ENCODE results near the gene CFAP410.

The CFAP410 gene

GRCh38 chr21:44356160-44356559, 17.0 kb upstream of the CFAP410 start:
- in situ Hi-C loops (cut with HindIII; ENCODE audit: low sequenced_read_pairs), result no loop called here
- no peak overlapping the region for H3K4me3 ChIP-seq (ENCODE audit: low read depth, low read length)
- TF ChIP-seq, protein P1, sequence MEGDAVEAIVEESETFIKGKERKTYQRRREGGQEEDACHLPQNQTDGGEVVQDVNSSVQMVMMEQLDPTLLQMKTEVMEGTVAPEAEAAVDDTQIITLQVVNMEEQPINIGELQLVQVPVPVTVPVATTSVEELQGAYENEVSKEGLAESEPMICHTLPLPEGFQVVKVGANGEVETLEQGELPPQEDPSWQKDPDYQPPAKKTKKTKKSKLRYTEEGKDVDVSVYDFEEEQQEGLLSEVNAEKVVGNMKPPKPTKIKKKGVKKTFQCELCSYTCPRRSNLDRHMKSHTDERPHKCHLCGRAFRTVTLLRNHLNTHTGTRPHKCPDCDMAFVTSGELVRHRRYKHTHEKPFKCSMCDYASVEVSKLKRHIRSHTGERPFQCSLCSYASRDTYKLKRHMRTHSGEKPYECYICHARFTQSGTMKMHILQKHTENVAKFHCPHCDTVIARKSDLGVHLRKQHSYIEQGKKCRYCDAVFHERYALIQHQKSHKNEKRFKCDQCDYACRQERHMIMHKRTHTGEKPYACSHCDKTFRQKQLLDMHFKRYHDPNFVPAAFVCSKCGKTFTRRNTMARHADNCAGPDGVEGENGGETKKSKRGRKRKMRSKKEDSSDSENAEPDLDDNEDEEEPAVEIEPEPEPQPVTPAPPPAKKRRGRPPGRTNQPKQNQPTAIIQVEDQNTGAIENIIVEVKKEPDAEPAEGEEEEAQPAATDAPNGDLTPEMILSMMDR (IDR thresholded peaks at IDR 0.05; ENCODE audit: low read depth, low read length), result no peak
- DNase-seq (ENCODE audit: low read depth, low spot score), result no peak

DNA sequence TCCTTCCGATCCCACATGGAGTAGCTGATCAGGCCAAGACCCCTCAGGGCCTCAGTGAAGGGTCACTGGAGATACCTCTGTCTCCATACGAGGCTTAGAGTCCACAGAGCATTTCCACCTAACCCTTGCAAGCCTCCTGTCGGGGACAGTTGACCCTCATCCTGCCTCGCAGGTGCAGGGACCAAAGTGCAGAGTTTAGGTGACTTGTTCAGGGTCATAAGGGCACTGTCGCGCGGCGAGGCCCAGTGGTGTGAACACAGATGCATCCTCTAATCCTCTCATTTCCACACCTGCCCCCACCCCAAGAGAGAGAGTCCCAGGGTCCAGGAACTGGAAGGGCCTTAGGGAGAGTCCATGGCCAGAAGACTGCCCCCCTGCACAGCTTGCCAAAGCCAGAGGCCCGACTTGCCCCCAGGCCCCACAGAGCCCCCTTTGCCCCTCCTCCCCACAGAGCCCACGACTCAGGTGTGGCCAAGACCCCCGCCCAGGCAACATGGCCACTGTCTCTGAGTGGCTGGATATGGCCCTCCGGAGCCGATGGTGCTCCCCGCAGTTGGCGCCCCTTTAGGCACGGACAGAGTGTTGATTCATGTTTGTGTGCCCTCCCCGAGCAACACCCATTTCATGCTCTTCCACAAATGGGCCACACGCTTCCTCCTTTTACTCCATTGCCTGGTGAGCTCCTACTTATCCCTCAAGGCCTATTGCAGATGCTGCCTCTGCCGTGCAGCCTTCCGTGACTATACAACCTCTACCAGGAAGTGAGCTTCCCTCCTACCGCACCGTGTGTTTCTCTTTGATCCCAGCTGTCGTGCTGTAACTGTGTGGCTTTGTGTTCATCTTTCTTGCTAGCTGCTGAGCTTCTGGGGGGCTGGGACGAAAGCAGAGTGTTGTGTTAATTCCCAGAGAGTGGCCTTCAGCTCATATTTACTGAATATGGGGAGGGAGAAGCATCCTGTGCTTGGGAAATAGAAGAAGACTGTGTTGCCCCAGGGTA, 15.9 kb upstream of the CFAP410 start:
- TF ChIP-seq, protein P1 (IDR thresholded peaks at IDR 0.05; ENCODE audit: low read depth, low read length), result no peak
- in situ Hi-C loops (cut with HindIII; ENCODE audit: low sequenced_read_pairs), result no loop called here
- DNase-seq (ENCODE audit: low read depth, low spot score), result no peak
- H3K4me3 ChIP-seq (ENCODE audit: low read depth, low read length), result no peak overlapping the region

- no peak for DNase-seq (ENCODE audit: low read depth, low spot score)
- no peak overlapping the region for H3K4me3 ChIP-seq (ENCODE audit: low read depth, low read length)
- TF ChIP-seq, protein P1 (IDR thresholded peaks at IDR 0.05; ENCODE audit: low read depth, low read length), result no peak
- in situ Hi-C loops (cut with HindIII; ENCODE audit: low sequenced_read_pairs), result no loop called here
These were observed 14.8 kb upstream of the CFAP410 start for GRCh38 chr21:44354001-44354405.

- no peak within 1 kb of the TSS for H3K4me3 ChIP-seq (ENCODE audit: low read depth, low read length)
- no peak for DNase-seq (ENCODE audit: low read depth, low spot score)
- TF ChIP-seq, protein P1 (IDR thresholded peaks at IDR 0.05; ENCODE audit: low read depth, low read length), result no peak
- in situ Hi-C loops (cut with HindIII; ENCODE audit: low sequenced_read_pairs), result no loop called here
These were observed 14.2 kb upstream of the CFAP410 start, which contains the start of gene TRPM2 for GRCh38 chr21:44353191-44353970. TSS of gene TRPM2 (plus strand) at chr21:44353621. CDS start at chr21:44353701, 80 bp downstream.

DNA sequence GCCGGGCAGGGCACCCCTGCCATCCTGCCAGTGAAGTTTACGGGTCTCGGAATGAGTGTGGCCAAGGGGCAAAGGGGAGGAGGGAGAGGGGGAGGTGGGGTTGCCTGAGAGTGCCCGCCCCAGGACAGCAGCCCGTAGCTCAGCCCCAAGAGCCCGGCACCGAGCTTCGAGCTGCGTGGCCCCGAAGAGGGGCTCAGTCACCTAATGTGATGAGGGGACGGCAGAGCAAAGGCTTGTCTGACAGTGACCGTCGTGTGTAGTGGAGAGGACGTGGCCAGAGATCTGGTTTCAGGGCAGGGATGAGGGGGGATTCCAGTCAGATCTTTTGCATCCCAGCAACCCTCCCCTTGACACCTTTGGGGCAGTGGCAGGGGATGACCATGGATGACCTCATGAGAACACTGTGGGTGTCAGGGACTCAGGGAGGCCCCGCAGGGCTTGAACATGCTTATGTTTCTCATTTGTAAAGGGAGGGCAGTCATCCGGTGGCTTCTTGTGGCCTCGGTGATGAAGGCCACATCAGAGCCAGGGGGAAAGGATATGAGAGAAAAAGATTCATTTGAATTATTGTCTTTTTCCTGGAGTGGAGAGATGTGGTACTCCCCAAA, 13.2 kb upstream of the CFAP410 start:
- in situ Hi-C loops (cut with HindIII; ENCODE audit: low sequenced_read_pairs), result no loop called here
- TF ChIP-seq, protein P1 (IDR thresholded peaks at IDR 0.05; ENCODE audit: low read depth, low read length), result no peak
- no peak overlapping the region for H3K4me3 ChIP-seq (ENCODE audit: low read depth, low read length)
- no peak for DNase-seq (ENCODE audit: low read depth, low spot score)
